Uterus (tissue), 2 donors: Measurements from ENCODE around the gene SCARF2.

ENCODE experiments used
- POLR2A ChIP-seq, 2 donors: fragments of 450-650 bp; IDR thresholded peaks; one replicate each; pipeline ENCODE4 v1.6.1; 2016; ENCODE audit warnings: antibody characterized with exemption in 2 of 2, mild to moderate bottlenecking in 1 of 2, moderate library complexity in 1 of 2
- TF ChIP-seq, protein P1 (sequence below), 4 experiments: fragments of 200-600 bp in 2 of 4; fragments of 450-650 bp in 2 of 4; sonication (generic) in 2 of 4; IDR thresholded peaks; one replicate each; pipeline ENCODE4 v1.5.1; 2016 to 2019; ENCODE audit warnings: antibody characterized with exemption in 4 of 4, mild to moderate bottlenecking in 2 of 4, moderate library complexity in 1 of 4

DNA sequence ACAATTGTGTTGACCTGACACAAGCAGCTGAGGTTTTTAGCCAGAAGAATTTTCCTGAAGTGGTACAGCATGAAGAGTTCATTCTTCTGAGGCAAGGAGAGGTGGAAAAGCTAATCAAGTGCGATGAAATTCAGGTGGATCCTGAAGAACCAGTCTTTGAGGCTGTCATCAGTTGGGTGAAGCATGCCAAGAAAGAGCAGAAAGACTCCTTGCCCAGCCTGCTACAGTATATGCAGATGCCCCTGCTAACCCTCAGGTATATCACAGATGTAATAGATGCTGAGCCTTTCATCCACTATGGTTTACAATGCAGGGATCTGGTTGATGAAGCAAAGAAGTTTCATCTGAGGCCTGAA is 12.9 kb upstream of the SCARF2 start:
- TF ChIP-seq, protein P1, sequence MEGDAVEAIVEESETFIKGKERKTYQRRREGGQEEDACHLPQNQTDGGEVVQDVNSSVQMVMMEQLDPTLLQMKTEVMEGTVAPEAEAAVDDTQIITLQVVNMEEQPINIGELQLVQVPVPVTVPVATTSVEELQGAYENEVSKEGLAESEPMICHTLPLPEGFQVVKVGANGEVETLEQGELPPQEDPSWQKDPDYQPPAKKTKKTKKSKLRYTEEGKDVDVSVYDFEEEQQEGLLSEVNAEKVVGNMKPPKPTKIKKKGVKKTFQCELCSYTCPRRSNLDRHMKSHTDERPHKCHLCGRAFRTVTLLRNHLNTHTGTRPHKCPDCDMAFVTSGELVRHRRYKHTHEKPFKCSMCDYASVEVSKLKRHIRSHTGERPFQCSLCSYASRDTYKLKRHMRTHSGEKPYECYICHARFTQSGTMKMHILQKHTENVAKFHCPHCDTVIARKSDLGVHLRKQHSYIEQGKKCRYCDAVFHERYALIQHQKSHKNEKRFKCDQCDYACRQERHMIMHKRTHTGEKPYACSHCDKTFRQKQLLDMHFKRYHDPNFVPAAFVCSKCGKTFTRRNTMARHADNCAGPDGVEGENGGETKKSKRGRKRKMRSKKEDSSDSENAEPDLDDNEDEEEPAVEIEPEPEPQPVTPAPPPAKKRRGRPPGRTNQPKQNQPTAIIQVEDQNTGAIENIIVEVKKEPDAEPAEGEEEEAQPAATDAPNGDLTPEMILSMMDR (IDR thresholded peaks at IDR 0.05) = no peak
- no peak for TF ChIP-seq POLR2A (IDR thresholded peaks at IDR 0.05)
